Liver (tissue), 9 donors: ENCODE data around the gene TLL2. TPM values are rescaled to one million over a fixed set of nuclear protein-coding genes. Genes with fewer than 3 reads are reported as not detected.

ENCODE experiments used
- DNase-seq: peaks from one replicate; pipeline ENCODE4 v3.0.0-alpha.2; 2017; ENCODE audit warnings: low spot score
- H3K27ac ChIP-seq, 2 donors: one replicate each; pipeline ENCODE4 v1.7.0; 2013; ENCODE audit warnings: inconsistent platforms in 2 of 2, low read length in 2 of 2, control low read depth in 1 of 2, low read depth in 1 of 2, mild to moderate bottlenecking in 1 of 2
- H3K27me3 ChIP-seq, 4 donors: one replicate each; pipeline versions ENCODE4 v1.6.1 to v1.7.0; 2013; ENCODE audit warnings: low read length in 3 of 4, inconsistent platforms in 1 of 4, mild to moderate bottlenecking in 1 of 4, moderate library complexity in 1 of 4; ENCODE audit not compliant: control insufficient read depth in 4 of 4, insufficient read depth in 4 of 4
- H3K36me3 ChIP-seq, 4 donors: one replicate each; pipeline versions ENCODE4 v1.6.1 to v1.7.0; 2013; ENCODE audit warnings: low read length in 3 of 4, mild to moderate bottlenecking in 3 of 4, low read depth in 1 of 4, moderate library complexity in 1 of 4; ENCODE audit not compliant: control insufficient read depth in 4 of 4, insufficient read depth in 3 of 4
- H3K4me1 ChIP-seq, 4 donors: one replicate each; pipeline versions ENCODE4 v1.6.1 to v1.7.0; 2013; ENCODE audit warnings: low read length in 3 of 4, mild to moderate bottlenecking in 3 of 4, moderate library complexity in 1 of 4; ENCODE audit not compliant: control insufficient read depth in 4 of 4, insufficient read depth in 4 of 4
- H3K4me3 ChIP-seq, 3 donors: one replicate each; pipeline versions ENCODE4 v1.6.1 to v1.7.0; 2013; ENCODE audit warnings: low read length in 3 of 3, control low read depth in 1 of 3, low read depth in 1 of 3, mild to moderate bottlenecking in 1 of 3
- H3K9ac ChIP-seq, 2 donors: one replicate each; pipeline ENCODE4 v1.7.0; 2013; ENCODE audit warnings: low read length in 2 of 2, mild to moderate bottlenecking in 2 of 2, moderate library complexity in 2 of 2, control low read depth in 1 of 2, low read depth in 1 of 2
- H3K9me3 ChIP-seq, 4 donors: one replicate each; pipeline versions ENCODE4 v1.6.1 to v1.7.0; 2013; ENCODE audit warnings: low read length in 3 of 4; ENCODE audit not compliant: control insufficient read depth in 4 of 4
- ATF3 ChIP-seq: IDR thresholded peaks from 2 replicates; pipeline ENCODE4 v1.6.1; 2016; ENCODE audit warnings: antibody characterized with exemption
- CTCF ChIP-seq: fragments of 150-350 bp; IDR thresholded peaks from 2 replicates; pipeline ENCODE4 v1.5.1; 2017; ENCODE audit warnings: improper control_type of control experiment, low read depth, low read length; ENCODE audit not compliant: missing input control
- EGR1 ChIP-seq, 2 donors: IDR thresholded peaks; 2 replicates each; pipeline ENCODE4 v1.6.1; 2016 to 2018; ENCODE audit warnings: antibody characterized with exemption in 2 of 2, low read depth in 2 of 2
- FOXA1 ChIP-seq: IDR thresholded peaks from 2 replicates; pipeline ENCODE4 v1.6.1; 2016; ENCODE audit warnings: antibody characterized with exemption
- FOXA2 ChIP-seq: IDR thresholded peaks from 2 replicates; pipeline ENCODE4 v1.6.1; 2016; ENCODE audit warnings: antibody characterized with exemption
- HNF4A ChIP-seq, 2 donors: conservative IDR thresholded peaks; 2 replicates each; pipeline ENCODE4 v1.6.1; 2016; ENCODE audit warnings: antibody characterized with exemption in 2 of 2, mild to moderate bottlenecking in 2 of 2
- HNF4G ChIP-seq: IDR thresholded peaks from 2 replicates; pipeline ENCODE4 v1.6.1; 2016; ENCODE audit warnings: antibody characterized with exemption
- JUND ChIP-seq, 2 donors: IDR thresholded peaks; 2 replicates each; pipeline ENCODE4 v1.6.1; 2016; ENCODE audit warnings: antibody characterized with exemption in 2 of 2
- MAX ChIP-seq: IDR thresholded peaks from 2 replicates; pipeline ENCODE4 v1.6.1; 2016; ENCODE audit warnings: antibody characterized with exemption
- NR2F2 ChIP-seq: IDR thresholded peaks from 2 replicates; pipeline ENCODE4 v1.6.1; 2016; ENCODE audit warnings: antibody characterized with exemption
- RAD21 ChIP-seq, 2 donors: IDR thresholded peaks; 2 replicates each; pipeline ENCODE4 v1.6.1; 2016; ENCODE audit warnings: antibody characterized with exemption in 2 of 2, mild to moderate bottlenecking in 2 of 2
- REST ChIP-seq: IDR thresholded peaks from 2 replicates; pipeline ENCODE4 v1.6.1; 2016; ENCODE audit warnings: antibody characterized with exemption, mild to moderate bottlenecking
- RXRA ChIP-seq, 2 donors: IDR thresholded peaks; 2 replicates each; pipeline ENCODE4 v1.6.1; 2017 to 2018; ENCODE audit warnings: antibody characterized with exemption in 2 of 2, mild to moderate bottlenecking in 1 of 2
- TAF1 ChIP-seq: conservative IDR thresholded peaks from 2 replicates; pipeline ENCODE4 v1.6.1; 2016; ENCODE audit warnings: antibody characterized with exemption, mild to moderate bottlenecking
- YY1 ChIP-seq: IDR thresholded peaks from 2 replicates; pipeline ENCODE4 v1.6.1; 2016; ENCODE audit warnings: antibody characterized with exemption, mild to moderate bottlenecking
- ZBTB33 ChIP-seq: IDR thresholded peaks from 2 replicates; pipeline ENCODE4 v1.6.1; 2016; ENCODE audit warnings: antibody characterized with exemption
- WGBS: extraction: QIAGEN DNeasy Blood & Tissue Kit; methylation state at CpG from one replicate; pipeline ENCODE4 v1.1.7; 2013; 5-methylcytosine and 5-hydroxymethylcytosine counted together
- polyA plus RNA-seq, 2 donors: library from polyadenylated mRNA; stranded (reverse) in 1 of 2; unstranded in 1 of 2; fragments of 200-250 nt in 1 of 2; fragments of >200 nt in 1 of 2; fragmentation: Nextera tagmentation in 1 of 2; extraction: Ambion mirVana in 1 of 2; gene quantifications; one replicate each; pipeline versions ENCODE4 v1.2.1 to v1.2.3, GENCODE V29; 2013 to 2015
- total RNA-seq, 2 donors: library from RNA; depleted of rRNA; stranded (reverse); fragments of >200 nt; gene quantifications; one replicate each; pipeline ENCODE4 v1.2.3, GENCODE V29; 2014
- donor health status: healthy.
- donor health status: healthy.
- donor health status: healthy.
- donor health status: healthy.
- donor health status: healthy.

The TLL2 gene
- total and polyA plus RNA-seq, 4 donors, result 0.06 to 0.19 (median 0.08) TPM; not detected in 1

- H3K27ac ChIP-seq, result no peak overlapping the region
- no peaks in the 10 kb centered on the region for H3K36me3 ChIP-seq
- DNase-seq, result no peak
- no peaks in the 10 kb centered on the region for H3K9me3 ChIP-seq
- no peak for TF ChIP-seq FOXA1
- no peak for TF ChIP-seq JUND (IDR thresholded peaks at IDR 0.05)
- TF ChIP-seq RAD21 (IDR thresholded peaks at IDR 0.05), result no peak
- no peak for TF ChIP-seq YY1
- no peak for TF ChIP-seq HNF4G
- no peak for TF ChIP-seq REST
- no peak for TF ChIP-seq EGR1 (IDR thresholded peaks at IDR 0.05; ENCODE audit: low read depth in 2 of 2)
- TF ChIP-seq MAX, result no peak
- no peak for TF ChIP-seq HNF4A (conservative IDR thresholded peaks at IDR 0.05)
- no peak for TF ChIP-seq CTCF
- TF ChIP-seq FOXA2, result no peak
- 84% methylated on average over 1 of the region's 1 CpG for WGBS
- peaks cover 0 to 3% (median 0%) of the 10 kb centered on the region in 4 donors for H3K27me3 ChIP-seq
- no peak overlapping the region for H3K4me3 ChIP-seq
- H3K4me1 ChIP-seq, result no peaks in the 10 kb centered on the region
- H3K9ac ChIP-seq, result no peak overlapping the region
Measured at GRCh38 chr10:96333101-96333500, 180.6 kb downstream of the TLL2 start.

GRCh38 chr10:96327462-96327861, 186.3 kb downstream of the TLL2 start:
- WGBS, result 83% methylated on average over 7 of the region's 7 CpGs
- Histone ChIP-seq H3K4me3 (no peak overlapping the region), H3K9ac (no peak overlapping the region), H3K36me3 (no peaks in the 10 kb centered on the region), H3K4me1 (no peaks in the 10 kb centered on the region), H3K27me3 (peaks cover 0 to 5% (median 0%) of the 10 kb centered on the region in 4 donors), H3K27ac (no peak overlapping the region), H3K9me3 (no peaks in the 10 kb centered on the region)
- DNase-seq, result no peak
- TF ChIP-seq JUND (IDR thresholded peaks at IDR 0.05), result no peak
- no peak for TF ChIP-seq RXRA (IDR thresholded peaks at IDR 0.05)
- no peak for TF ChIP-seq NR2F2
- no peak for TF ChIP-seq TAF1
- no peak for TF ChIP-seq HNF4A (conservative IDR thresholded peaks at IDR 0.05)
- no peak for TF ChIP-seq RAD21 (IDR thresholded peaks at IDR 0.05)
- no peak for TF ChIP-seq ZBTB33
- TF ChIP-seq ATF3, result no peak
- no peak for TF ChIP-seq MAX
- TF ChIP-seq HNF4G, result no peak
- no peak for TF ChIP-seq FOXA2
- no peak for TF ChIP-seq FOXA1
